ENCODE data around the gene MACROD2. TPM values are rescaled to one million over a fixed set of nuclear protein-coding genes. Genes with fewer than 3 reads are reported as not detected.
"Not testable (repeated sequence)": the region's sequence is repeated elsewhere in the genome, so short reads cannot be mapped to it uniquely, and the experiment has no call there.

MACROD2 gene
- total and polyA plus RNA-seq, 7 donors = 0.20 to 4.8 (median 0.87) TPM

- Histone ChIP-seq H3K9me3 (no peaks in the 10 kb centered on the region), H3K4me3 (no peak overlapping the region), H3K4me1 (no peaks in the 10 kb centered on the region), H3K27me3 (ENCODE audit: insufficient read depth in 3 of 3, low read length in 2 of 3) (no peaks in the 10 kb centered on the region), H3K27ac (no peak overlapping the region), H3K36me3 (ENCODE audit: insufficient read depth in 1 of 2, low read depth in 1 of 2) (no peaks in the 10 kb centered on the region)
- 87 to 90% (median 90%) methylated on average over 4 of the region's 4 CpGs for WGBS, 3 donors
- intact Hi-C loops (cut with DNase I) = no loop called here
- ATAC-seq = no peak
- no peak for DNase-seq
- TF ChIP-seq CTCF (IDR thresholded peaks at IDR 0.05) = no peak
These were observed 456.1 kb downstream of the MACROD2 start for GRCh38 chr20:14451458-14451857.

GRCh38 chr20:14453259-14453658 is 457.9 kb downstream of the MACROD2 start:
- WGBS, 3 donors = 71 to 81% (median 78%) methylated on average over 3 of the region's 3 CpGs
- no peak overlapping the region for H3K27ac ChIP-seq
- DNase-seq (no peak), ATAC-seq (no peak)
- no peaks in the 10 kb centered on the region for H3K27me3 ChIP-seq (ENCODE audit: insufficient read depth in 3 of 3, low read length in 2 of 3)
- no peak overlapping the region for H3K4me3 ChIP-seq
- intact Hi-C loops (cut with DNase I) = no loop called here
- no peak for TF ChIP-seq CTCF (IDR thresholded peaks at IDR 0.05)
- no peaks in the 10 kb centered on the region for H3K36me3 ChIP-seq (ENCODE audit: insufficient read depth in 1 of 2, low read depth in 1 of 2)
- no peaks in the 10 kb centered on the region for H3K4me1 ChIP-seq
- H3K9me3 ChIP-seq = no peaks in the 10 kb centered on the region

- no peak for TF ChIP-seq CTCF (IDR thresholded peaks at IDR 0.05)
- 52 to 62% (median 56%) methylated on average over 1 of the region's 1 CpG for WGBS, 3 donors
- intact Hi-C loops (cut with DNase I) = no loop called here
- no peaks in the 10 kb centered on the region for H3K9me3 ChIP-seq
- DNase-seq (no peak), ATAC-seq (no peak)
- H3K27ac ChIP-seq = no peak overlapping the region
- H3K4me1 ChIP-seq = no peaks in the 10 kb centered on the region
- H3K36me3 ChIP-seq (ENCODE audit: insufficient read depth in 1 of 2, low read depth in 1 of 2) = no peaks in the 10 kb centered on the region
- no peak overlapping the region for H3K4me3 ChIP-seq
- no peaks in the 10 kb centered on the region for H3K27me3 ChIP-seq (ENCODE audit: insufficient read depth in 3 of 3, low read length in 2 of 3)
These were observed 459.0 kb downstream of the MACROD2 start for GRCh38 chr20:14454296-14454695.

GRCh38 chr20:14467104-14467827 is 471.9 kb downstream of the MACROD2 start:
- H3K36me3 ChIP-seq (ENCODE audit: insufficient read depth in 1 of 2, low read depth in 1 of 2); ATAC-seq; DNase-seq; H3K4me3 ChIP-seq; H3K27me3 ChIP-seq (ENCODE audit: insufficient read depth in 3 of 3, low read length in 2 of 3); H3K4me1 ChIP-seq; H3K9me3 ChIP-seq; H3K27ac ChIP-seq; intact Hi-C loops (cut with DNase I): not testable (repeated sequence)
- WGBS, 3 donors = 88 to 90% (median 90%) methylated on average over 17 of the region's 17 CpGs

GRCh38 chr20:14470231-14470899 is 475.0 kb downstream of the MACROD2 start:
- intact Hi-C loops (cut with DNase I) = no loop called here
- DNase-seq = no peak
- 63 to 71% (median 68%) methylated on average over 12 of the region's 12 CpGs for WGBS, 3 donors
- Histone ChIP-seq H3K27me3 (ENCODE audit: insufficient read depth in 3 of 3, low read length in 2 of 3) (no peaks in the 10 kb centered on the region), H3K27ac (no peak overlapping the region), H3K36me3 (ENCODE audit: insufficient read depth in 1 of 2, low read depth in 1 of 2) (no peaks in the 10 kb centered on the region), H3K4me3 (no peak overlapping the region), H3K4me1 (no peaks in the 10 kb centered on the region), H3K9me3 (no peaks in the 10 kb centered on the region)
- no peak for TF ChIP-seq CTCF (IDR thresholded peaks at IDR 0.05)
- ATAC-seq = no peak

All from psoas muscle (tissue), 8 donors.